ENCODE results near the gene KCNE4.

DNA sequence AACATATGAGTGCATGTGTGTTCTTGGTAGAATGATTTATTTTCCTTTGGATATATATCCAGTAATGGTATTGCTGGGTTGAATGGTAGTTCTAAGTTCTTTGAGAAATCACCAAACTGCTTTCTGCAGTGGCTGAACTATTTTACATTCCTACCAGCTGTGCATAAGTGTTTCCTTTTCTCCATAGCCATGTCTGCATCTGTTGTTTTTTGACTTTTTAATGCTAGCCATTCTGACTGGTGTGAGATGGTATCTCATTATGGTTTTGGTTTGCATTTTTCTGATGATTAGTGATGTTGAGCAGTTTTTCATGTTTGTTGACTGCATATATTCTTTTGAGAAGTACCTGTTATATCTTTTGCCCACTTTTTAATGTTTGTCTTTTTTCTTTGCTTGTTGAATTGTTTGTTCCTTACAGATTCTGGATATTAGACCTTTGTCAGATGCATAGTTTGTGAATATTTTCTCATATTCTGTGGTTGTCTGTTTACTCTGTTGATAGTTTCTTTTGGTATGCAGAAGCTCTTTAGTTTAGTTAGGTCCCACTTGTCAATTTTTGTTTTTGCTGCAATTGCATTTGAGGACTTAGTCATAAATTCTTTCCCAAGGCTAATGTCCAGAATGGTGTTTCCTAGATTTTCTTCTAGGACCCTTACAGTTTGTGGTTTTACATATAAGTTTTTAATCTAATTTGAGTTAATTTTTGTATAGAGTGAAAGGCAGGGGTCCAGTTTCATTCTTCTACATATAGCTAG is 17.6 kb upstream of the KCNE4 start:
- TF ChIP-seq, protein P1, sequence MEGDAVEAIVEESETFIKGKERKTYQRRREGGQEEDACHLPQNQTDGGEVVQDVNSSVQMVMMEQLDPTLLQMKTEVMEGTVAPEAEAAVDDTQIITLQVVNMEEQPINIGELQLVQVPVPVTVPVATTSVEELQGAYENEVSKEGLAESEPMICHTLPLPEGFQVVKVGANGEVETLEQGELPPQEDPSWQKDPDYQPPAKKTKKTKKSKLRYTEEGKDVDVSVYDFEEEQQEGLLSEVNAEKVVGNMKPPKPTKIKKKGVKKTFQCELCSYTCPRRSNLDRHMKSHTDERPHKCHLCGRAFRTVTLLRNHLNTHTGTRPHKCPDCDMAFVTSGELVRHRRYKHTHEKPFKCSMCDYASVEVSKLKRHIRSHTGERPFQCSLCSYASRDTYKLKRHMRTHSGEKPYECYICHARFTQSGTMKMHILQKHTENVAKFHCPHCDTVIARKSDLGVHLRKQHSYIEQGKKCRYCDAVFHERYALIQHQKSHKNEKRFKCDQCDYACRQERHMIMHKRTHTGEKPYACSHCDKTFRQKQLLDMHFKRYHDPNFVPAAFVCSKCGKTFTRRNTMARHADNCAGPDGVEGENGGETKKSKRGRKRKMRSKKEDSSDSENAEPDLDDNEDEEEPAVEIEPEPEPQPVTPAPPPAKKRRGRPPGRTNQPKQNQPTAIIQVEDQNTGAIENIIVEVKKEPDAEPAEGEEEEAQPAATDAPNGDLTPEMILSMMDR (IDR thresholded peaks at IDR 0.05) = no peak
- no peak for TF ChIP-seq ZFX (IDR thresholded peaks at IDR 0.05; ENCODE audit: borderline replicate concordance)
